PC-9 (cell line): Measurements from ENCODE around the gene GLOD5. TPM values are rescaled to one million over a fixed set of nuclear protein-coding genes. Genes with fewer than 3 reads are reported as not detected.

ENCODE experiments used
- Bru-seq: library from RNA; stranded (reverse); fragments of 400-500 nt; gene quantifications from one replicate; lab custom pipeline; 2021; lab: Mats Ljungman, UMichigan
- BruChase-seq, 2 experiments: library from RNA; stranded (reverse); fragments of 400-500 nt; gene quantifications; one replicate each; lab custom pipeline; 2021; lab: Mats Ljungman, UMichigan
- BruUV-seq: library from RNA; stranded (reverse); fragments of 400-500 nt; replicated peaks from 2 replicates; lab custom pipeline; 2021; lab: Mats Ljungman, UMichigan
- CTCF ChIA-PET: fragments of 300-600 bp; sonication (Branson Sonifier 250); formaldehyde crosslinking; loops from one replicate; lab custom pipeline; 2022; ENCODE audit warnings: antibody characterized with exemption; lab: Charles Lee
- POLR2A ChIA-PET: fragments of 300-600 bp; sonication (Branson Sonifier 250); formaldehyde crosslinking; loops from one replicate; lab custom pipeline; 2022; ENCODE audit warnings: antibody characterized with exemption; ENCODE audit not compliant: unreplicated experiment; lab: Charles Lee
- DNase-seq, 2 experiments: peaks; one replicate each; pipeline versions ENCODE4 v3.0.0 to v3.0.0-alpha.2; 2015 to 2022; ENCODE audit warnings: mixed read lengths in 1 of 2
- H2AFZ ChIP-seq: fragments of 200-600 bp; sonication (generic); 2 replicates; pipeline ENCODE4 v1.8.1; 2017; ENCODE audit warnings: antibody characterized with exemption
- H3F3A ChIP-seq: fragments of 200-600 bp; sonication (generic); 2 replicates; pipeline ENCODE4 v1.8.1; 2017; ENCODE audit warnings: antibody characterized with exemption, mild to moderate bottlenecking, low read depth; ENCODE audit not compliant: insufficient read depth
- H3K27ac ChIP-seq: fragments of 200-600 bp; sonication (generic); 2 replicates; pipeline ENCODE4 v1.6.1; 2016; ENCODE audit warnings: mixed run types
- H3K27me3 ChIP-seq: fragments of 200-600 bp; sonication (generic); 2 replicates; pipeline ENCODE4 v1.6.1; 2016; ENCODE audit warnings: low read depth, mixed run types; ENCODE audit not compliant: insufficient read depth
- H3K36me3 ChIP-seq: fragments of 200-600 bp; sonication (generic); 2 replicates; pipeline ENCODE4 v1.6.1; 2016; ENCODE audit warnings: low read depth, mixed run types
- H3K4me1 ChIP-seq: fragments of 200-600 bp; sonication (generic); replicated peaks from 2 replicates; pipeline ENCODE4 v1.6.1; 2016; ENCODE audit warnings: mixed run types; ENCODE audit not compliant: insufficient read depth
- H3K4me2 ChIP-seq: fragments of 200-600 bp; sonication (generic); 2 replicates; pipeline ENCODE4 v1.6.1; 2017; ENCODE audit warnings: mixed run types
- H3K4me3 ChIP-seq: fragments of 200-600 bp; sonication (generic); 2 replicates; pipeline ENCODE4 v1.6.1; 2016; ENCODE audit warnings: mixed run types
- H3K79me2 ChIP-seq: fragments of 200-600 bp; sonication (generic); 2 replicates; pipeline ENCODE4 v1.6.1; 2017; ENCODE audit warnings: low read depth, mixed run types
- H3K9me2 ChIP-seq: fragments of 200-600 bp; sonication (generic); 2 replicates; pipeline ENCODE4 v1.8.1; 2017; ENCODE audit warnings: mild to moderate bottlenecking; ENCODE audit not compliant: insufficient read depth
- H3K9me3 ChIP-seq: fragments of 200-600 bp; sonication (generic); 2 replicates; pipeline ENCODE4 v1.8.1; 2016; ENCODE audit warnings: low read depth; ENCODE audit not compliant: insufficient read depth
- H4K20me1 ChIP-seq: fragments of 200-600 bp; sonication (generic); 2 replicates; pipeline ENCODE4 v1.8.1; 2017; ENCODE audit not compliant: insufficient read depth
- EZH2 ChIP-seq: fragments of 200-600 bp; sonication (generic); IDR thresholded peaks from 2 replicates; pipeline ENCODE4 v1.8.0; 2017; ENCODE audit warnings: antibody characterized with exemption, low read depth
- intact Hi-C: fragments of 100-400 bp; cut with micrococcal nuclease; formaldehyde crosslinking; loops from one replicate; pipeline ENCODE4 v1.10.0; 2022; ENCODE audit not compliant: unreplicated experiment
- long read RNA-seq: library from polyadenylated mRNA; stranded (forward); transcript quantifications from one replicate; pipeline ENCODE4 v2.0.0, GENCODE V29; 2022
- total RNA-seq: library from RNA; stranded (reverse); gene quantifications from 2 replicates; pipeline ENCODE4 v1.2.3, GENCODE V29; 2021
- TF ChIP-seq, protein P1 (sequence below): fragments of 200-600 bp; sonication (generic); conservative IDR thresholded peaks from 2 replicates; pipeline ENCODE4 v1.6.1; 2017; ENCODE audit warnings: mixed run types, antibody characterized with exemption, mild to moderate bottlenecking, moderate library complexity

The GLOD5 gene
- total RNA-seq (not detected in 2 replicates), Bru-seq, nascent RNA (percentile 6 among the genes with signal in this experiment), BruChase-seq, experiment 1, labeled RNA remaining after a 2-hour chase (not detected), BruChase-seq, experiment 2, labeled RNA remaining after a 6-hour chase (percentile 7 among the genes with signal in this experiment)
- long read RNA-seq = 0 reads

DNA sequence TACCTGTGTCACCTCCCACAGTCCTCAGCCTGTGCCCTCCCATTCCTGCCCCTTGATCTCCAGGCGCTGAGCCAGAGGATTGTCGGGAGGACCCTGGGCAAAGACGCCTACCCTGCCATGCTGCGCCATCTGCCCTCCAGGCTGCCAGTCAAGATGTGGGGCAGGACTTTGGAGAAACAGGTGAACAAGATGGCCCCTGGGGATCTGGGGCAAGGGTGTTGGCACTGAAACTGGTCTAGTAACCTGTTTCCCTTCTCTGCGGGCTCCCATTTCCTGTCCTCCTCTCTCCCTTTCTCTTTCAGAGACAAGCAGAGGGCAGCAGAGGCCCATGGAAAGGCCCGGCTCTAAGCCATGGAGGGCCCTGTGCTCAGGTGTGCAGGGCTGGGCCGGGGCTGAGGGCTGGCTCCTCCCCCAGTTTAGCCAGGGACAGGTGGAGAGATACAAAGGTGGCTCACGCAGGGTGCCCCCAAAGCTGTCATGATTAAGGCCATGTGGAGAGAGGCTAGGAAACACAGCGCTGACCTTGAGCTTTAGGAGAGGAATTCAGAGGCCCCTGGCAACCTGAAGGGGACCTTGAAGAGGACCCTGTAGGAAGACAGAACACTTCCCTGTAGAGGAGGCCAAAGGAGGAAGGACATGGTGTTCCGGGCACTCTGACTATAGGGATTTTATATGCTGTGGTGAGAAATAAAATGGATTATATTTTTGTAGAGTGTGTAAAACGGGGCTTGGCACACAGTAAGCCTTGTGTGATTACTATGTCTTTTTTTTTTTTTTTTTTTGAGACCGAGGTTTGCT is at the start of gene GLOD5:
Gene GLOD5 (plus strand): TSS at position 74 of the 798 bp plus-strand sequence. CDS start 44 bp downstream, at position 118.
- POLR2A ChIA-PET = no interaction called here
- CTCF ChIA-PET = no interaction called here
- H2AFZ ChIP-seq = peak within 1 kb of the TSS; percentile 43; the same call in 1 of the 2 replicates

DNA sequence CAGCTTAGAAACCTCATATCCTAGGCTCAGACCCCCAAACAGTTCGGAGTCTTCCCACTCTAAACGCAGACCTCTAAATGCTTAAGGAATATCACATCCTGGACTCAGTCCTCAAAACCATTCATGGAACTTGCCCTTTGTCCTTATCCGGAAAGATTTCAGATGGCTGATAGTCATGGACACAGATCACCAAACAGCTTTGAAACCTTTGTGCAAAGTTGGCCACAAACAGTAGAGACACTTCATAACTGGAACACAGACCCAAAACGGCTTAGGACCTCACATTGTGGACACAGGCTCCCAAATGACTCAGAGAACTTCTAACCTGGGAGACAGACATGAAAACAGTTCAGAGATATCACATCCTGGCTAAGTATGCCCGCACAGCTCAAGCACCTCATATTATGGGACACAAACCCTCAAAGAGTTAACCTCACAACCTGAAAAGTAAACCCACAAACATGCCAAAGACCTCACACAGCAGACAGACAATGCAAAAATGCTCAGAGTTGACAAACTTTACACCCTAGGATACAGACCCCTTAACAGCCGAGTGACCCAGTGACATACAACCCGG is 49.5 kb upstream of the GLOD5 start:
- intact Hi-C loops = no loop called here
- Histone ChIP-seq H3K9me3 (no peaks in the 10 kb centered on the region), H3K27me3 (no peaks in the 10 kb centered on the region), H3F3A (no peaks in the 10 kb centered on the region), H3K4me1 (no peaks in the 10 kb centered on the region), H3K4me3 (no peak overlapping the region), H3K36me3 (no peaks in the 10 kb centered on the region), H4K20me1 (no peaks in the 10 kb centered on the region), H3K79me2 (no peaks in the 10 kb centered on the region), H3K27ac (no peak overlapping the region), H3K4me2 (no peak overlapping the region), H2AFZ (no peak overlapping the region), H3K9me2 (no peaks in the 10 kb centered on the region)
- TF ChIP-seq, protein P1, sequence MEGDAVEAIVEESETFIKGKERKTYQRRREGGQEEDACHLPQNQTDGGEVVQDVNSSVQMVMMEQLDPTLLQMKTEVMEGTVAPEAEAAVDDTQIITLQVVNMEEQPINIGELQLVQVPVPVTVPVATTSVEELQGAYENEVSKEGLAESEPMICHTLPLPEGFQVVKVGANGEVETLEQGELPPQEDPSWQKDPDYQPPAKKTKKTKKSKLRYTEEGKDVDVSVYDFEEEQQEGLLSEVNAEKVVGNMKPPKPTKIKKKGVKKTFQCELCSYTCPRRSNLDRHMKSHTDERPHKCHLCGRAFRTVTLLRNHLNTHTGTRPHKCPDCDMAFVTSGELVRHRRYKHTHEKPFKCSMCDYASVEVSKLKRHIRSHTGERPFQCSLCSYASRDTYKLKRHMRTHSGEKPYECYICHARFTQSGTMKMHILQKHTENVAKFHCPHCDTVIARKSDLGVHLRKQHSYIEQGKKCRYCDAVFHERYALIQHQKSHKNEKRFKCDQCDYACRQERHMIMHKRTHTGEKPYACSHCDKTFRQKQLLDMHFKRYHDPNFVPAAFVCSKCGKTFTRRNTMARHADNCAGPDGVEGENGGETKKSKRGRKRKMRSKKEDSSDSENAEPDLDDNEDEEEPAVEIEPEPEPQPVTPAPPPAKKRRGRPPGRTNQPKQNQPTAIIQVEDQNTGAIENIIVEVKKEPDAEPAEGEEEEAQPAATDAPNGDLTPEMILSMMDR = no peak
- no peak for TF ChIP-seq EZH2
- ChIA-PET POLR2A (interaction anchor here (0.6 kb wide), 1 partner anchor 1000 kb away, joined by 4 read pairs; no protein-coding TSS in a partner anchor), CTCF (no interaction called here)
- TSS peak; percentile 6 for BruUV-seq
- DNase-seq = no peak

More for the DNA sequence above, at the start of gene GLOD5:
- no TSS peak for BruUV-seq
- H3K79me2 ChIP-seq = no peaks in the 10 kb centered on the region
- H3K4me1 ChIP-seq = 0 out of 2 replicates have a peak, but pooled peaks cover 5% of the 10 kb centered on the region
- H3F3A ChIP-seq = no peaks in the 10 kb centered on the region
- intact Hi-C loops = loop anchor here (1.0 to 5.0 kb wide), 5 partner anchors 39 to 1115 kb away; partner anchors contain the start of genes PQBP1, TFE3, TIMM17B and USP27X
- no peaks in the 10 kb centered on the region for H3K9me2 ChIP-seq
- TF ChIP-seq EZH2 = no peak
- TF ChIP-seq, protein P1 = peak; percentile 53
- H3K4me3 ChIP-seq = peak within 1 kb of the TSS; percentile 24; the same call in 1 of the 2 replicates
- no peaks in the 10 kb centered on the region for H4K20me1 ChIP-seq
- H3K9me3 ChIP-seq = no peaks in the 10 kb centered on the region
- H3K27me3 ChIP-seq = no peaks in the 10 kb centered on the region
- peak; percentile 74 for DNase-seq
- H3K27ac ChIP-seq = peak within 1 kb of the TSS; percentile 53
- peak within 1 kb of the TSS; percentile 62; the same call in 1 of the 2 replicates for H3K4me2 ChIP-seq
- H3K36me3 ChIP-seq = no peaks in the 10 kb centered on the region

GRCh38 chrX:48713847-48714246 is 47.7 kb upstream of the GLOD5 start:
- no peaks in the 10 kb centered on the region for H3K9me2 ChIP-seq
- no peaks in the 10 kb centered on the region for H3K9me3 ChIP-seq
- H3K36me3 ChIP-seq = no peaks in the 10 kb centered on the region
- no peak for DNase-seq
- H3K4me3 ChIP-seq = no peak overlapping the region
- no peaks in the 10 kb centered on the region for H3F3A ChIP-seq
- no peaks in the 10 kb centered on the region for H3K27me3 ChIP-seq
- POLR2A ChIA-PET = no interaction called here
- no TSS peak for BruUV-seq
- no peak for TF ChIP-seq EZH2
- TF ChIP-seq, protein P1 = no peak
- no peaks in the 10 kb centered on the region for H4K20me1 ChIP-seq
- CTCF ChIA-PET = no interaction called here
- H3K79me2 ChIP-seq = no peaks in the 10 kb centered on the region
- no peak overlapping the region for H2AFZ ChIP-seq
- H3K27ac ChIP-seq = no peak overlapping the region
- H3K4me1 ChIP-seq = no peaks in the 10 kb centered on the region
- H3K4me2 ChIP-seq = no peak overlapping the region
- intact Hi-C loops = no loop called here
